HAP-1 (cell line): ENCODE results near the gene GAS7.
"Not testable (repeated sequence)": the region's sequence is repeated elsewhere in the genome, so short reads cannot be mapped to it uniquely, and the experiment has no call there.

Experiments used
- DNase-seq, 2 experiments: peaks; one replicate each; pipeline ENCODE4 v3.0.0-alpha.2; 2016 to 2020; ENCODE audit warnings: low spot score in 2 of 2
- H3K27me3 ChIP-seq: fragments of 250-450 bp; sonication (Bioruptor Pico); 2 replicates; pipeline ENCODE4 v1.5.1; 2020; ENCODE audit warnings: low read depth, mild to moderate bottlenecking, moderate library complexity
- H3K36me3 ChIP-seq: fragments of 250-450 bp; sonication (Bioruptor Pico); replicated peaks from 2 replicates; pipeline ENCODE4 v1.5.1; 2020; ENCODE audit warnings: mild to moderate bottlenecking
- H3K4me1 ChIP-seq: fragments of 250-450 bp; sonication (Bioruptor Pico); 2 replicates; pipeline ENCODE4 v1.5.1; 2020; ENCODE audit warnings: mild to moderate bottlenecking
- H3K4me3 ChIP-seq: fragments of 250-450 bp; sonication (Bioruptor Pico); 2 replicates; pipeline ENCODE4 v1.5.1; 2020; ENCODE audit warnings: mild to moderate bottlenecking, moderate library complexity
- H3K9me3 ChIP-seq: fragments of 250-450 bp; sonication (Bioruptor Pico); 2 replicates; pipeline ENCODE4 v1.5.1; 2020; ENCODE audit warnings: mild to moderate bottlenecking, moderate library complexity
- in situ Hi-C: fragments of 300-500 bp; cut with MboI; formaldehyde crosslinking; loops from 3 replicates; pipeline ENCODE4 v1.14.3; 2020; ENCODE audit warnings: low sequenced_read_pairs, inconsistent platforms, mixed read lengths

Gene GAS7

GRCh38 chr17:10018461-10018891 is 179.9 kb downstream of the GAS7 start:
- no peak overlapping the region for H3K4me3 ChIP-seq
- H3K36me3 ChIP-seq: no peaks in the 10 kb centered on the region
- H3K4me1 ChIP-seq: no peaks in the 10 kb centered on the region
- no peaks in the 10 kb centered on the region for H3K27me3 ChIP-seq
- peaks cover 3% of the 10 kb centered on the region; the same call in 1 of the 2 replicates for H3K9me3 ChIP-seq
- DNase-seq: no peak
- in situ Hi-C loops: loop anchor here (25.0 kb wide), 1 partner anchor 106 kb away; the partner anchor contains the start of gene RCVRN

DNA sequence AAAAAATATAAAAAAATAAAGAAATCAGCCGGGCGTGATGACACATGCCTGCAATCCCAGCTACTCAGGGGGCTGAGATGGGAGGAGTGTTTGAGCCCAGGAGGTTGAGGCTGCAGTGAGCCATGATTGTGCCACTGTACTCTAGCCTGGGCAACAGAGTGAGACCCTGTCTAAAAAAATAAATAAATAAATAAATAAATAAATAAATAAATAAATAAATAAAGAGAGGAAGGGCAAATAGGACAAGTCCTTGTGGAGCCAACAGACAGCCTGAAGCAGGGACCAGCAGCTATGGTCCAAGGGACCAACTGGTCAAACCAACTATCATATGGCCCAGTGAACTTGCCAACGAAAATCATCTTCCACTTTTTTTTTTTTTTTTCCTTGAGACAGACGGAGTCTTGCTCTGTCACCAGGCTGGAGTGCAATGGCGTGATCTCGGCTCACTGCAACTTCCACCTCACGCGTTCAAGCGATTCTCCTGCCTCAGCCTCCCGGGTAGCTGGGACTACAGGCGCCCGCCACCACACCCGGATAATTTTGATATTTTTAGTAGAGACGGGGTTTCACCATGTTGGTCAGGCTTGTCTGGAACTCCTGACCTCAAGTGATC is 181.3 kb downstream of the GAS7 start:
- in situ Hi-C loops: loop anchor here (25.0 kb wide), 1 partner anchor 105 kb away; the partner anchor contains the start of gene RCVRN
- H3K27me3 ChIP-seq: not testable (repeated sequence)

GRCh38 chr17:10013365-10014112 is 184.9 kb downstream of the GAS7 start:
- Histone ChIP-seq H3K9me3 (peaks cover 3% of the 10 kb centered on the region; the same call in 1 of the 2 replicates), H3K36me3 (no peaks in the 10 kb centered on the region), H3K4me3 (no peak overlapping the region), H3K4me1 (no peaks in the 10 kb centered on the region), H3K27me3 (no peaks in the 10 kb centered on the region)
- DNase-seq: no peak
- in situ Hi-C loops: loop anchor here (25.0 kb wide), 1 partner anchor 101 kb away; the partner anchor contains the start of gene RCVRN

More for the DNA sequence above, 181.3 kb downstream of the GAS7 start:
- not testable (repeated sequence) for H3K4me3 ChIP-seq, DNase-seq, H3K4me1 ChIP-seq, H3K36me3 ChIP-seq, H3K9me3 ChIP-seq

GRCh38 chr17:10010752-10011151 is 187.7 kb downstream of the GAS7 start:
- Histone ChIP-seq H3K36me3 (no peaks in the 10 kb centered on the region), H3K27me3 (no peaks in the 10 kb centered on the region)
- in situ Hi-C loops: loop anchor here (25.0 kb wide), 1 partner anchor 98 kb away; the partner anchor contains the start of gene RCVRN

GRCh38 chr17:10003705-10004104 is 194.7 kb downstream of the GAS7 start:
- H3K27me3 ChIP-seq: no peaks in the 10 kb centered on the region

More at GRCh38 chr17:10010752-10011151, 187.7 kb downstream of the GAS7 start:
- H3K4me1 ChIP-seq: no peaks in the 10 kb centered on the region
- DNase-seq: no peak
- H3K4me3 ChIP-seq: no peak overlapping the region
- H3K9me3 ChIP-seq: no peaks in the 10 kb centered on the region

DNA sequence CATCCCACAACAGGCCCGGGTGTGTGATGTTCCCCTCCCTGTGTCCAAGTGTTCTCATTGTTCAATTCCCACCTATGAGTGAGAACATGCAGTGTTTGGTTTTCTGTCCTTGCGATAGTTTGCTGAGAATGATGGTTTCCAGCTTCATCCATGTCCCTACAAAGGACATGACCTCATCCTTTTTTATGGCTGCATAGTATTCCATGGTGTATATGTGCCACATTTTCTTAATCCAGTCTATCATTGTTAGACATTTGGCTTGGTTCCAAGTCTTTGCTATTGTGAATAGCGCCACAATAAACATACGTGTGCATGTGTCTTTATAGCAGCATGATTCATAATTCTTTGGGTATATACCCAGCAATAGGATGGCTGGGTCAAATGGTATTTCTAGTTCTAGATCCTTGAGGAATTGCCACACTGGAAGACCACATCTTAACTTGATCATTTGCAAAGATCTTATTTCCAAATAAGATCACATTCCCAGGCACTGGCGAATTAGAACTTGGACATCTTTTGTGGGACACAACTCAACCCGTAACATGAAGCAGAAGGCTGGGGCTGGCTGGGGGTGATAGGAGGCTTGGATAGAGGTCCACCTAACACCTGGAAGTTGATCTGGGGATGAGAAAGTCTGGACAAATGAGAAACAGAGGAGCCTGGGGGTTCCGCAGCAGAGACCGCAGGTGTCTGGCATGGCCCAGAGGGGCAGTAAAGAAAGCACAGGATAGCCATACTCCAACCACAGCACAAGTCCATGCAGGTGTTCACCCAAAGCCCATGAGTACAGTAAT is 195.6 kb downstream of the GAS7 start:
- DNase-seq, H3K27me3 ChIP-seq: not testable (repeated sequence)

More at GRCh38 chr17:10003705-10004104, 194.7 kb downstream of the GAS7 start:
- Histone ChIP-seq H3K4me3 (no peak overlapping the region), H3K36me3 (no peaks in the 10 kb centered on the region), H3K4me1 (no peaks in the 10 kb centered on the region), H3K9me3 (no peaks in the 10 kb centered on the region)
- in situ Hi-C loops: loop anchor here (25.0 kb wide), 1 partner anchor 91 kb away; the partner anchor contains the start of gene RCVRN
- no peak for DNase-seq

GRCh38 chr17:10001306-10001873 is 197.0 kb downstream of the GAS7 start:
- H3K27me3 ChIP-seq: no peaks in the 10 kb centered on the region
- H3K4me3 ChIP-seq: no peak overlapping the region
- DNase-seq: no peak
- in situ Hi-C loops: loop anchor here (25.0 kb wide), 1 partner anchor 89 kb away; the partner anchor contains the start of gene RCVRN
- H3K36me3 ChIP-seq: no peaks in the 10 kb centered on the region
- H3K9me3 ChIP-seq: peaks cover 2% of the 10 kb centered on the region; the same call in 1 of the 2 replicates
- H3K4me1 ChIP-seq: no peaks in the 10 kb centered on the region

More for the DNA sequence above, 195.6 kb downstream of the GAS7 start:
- H3K4me3 ChIP-seq, H3K4me1 ChIP-seq, H3K36me3 ChIP-seq, H3K9me3 ChIP-seq: not testable (repeated sequence)
- in situ Hi-C loops: loop anchor here (25.0 kb wide), 1 partner anchor 90 kb away; the partner anchor contains the start of gene RCVRN

DNA sequence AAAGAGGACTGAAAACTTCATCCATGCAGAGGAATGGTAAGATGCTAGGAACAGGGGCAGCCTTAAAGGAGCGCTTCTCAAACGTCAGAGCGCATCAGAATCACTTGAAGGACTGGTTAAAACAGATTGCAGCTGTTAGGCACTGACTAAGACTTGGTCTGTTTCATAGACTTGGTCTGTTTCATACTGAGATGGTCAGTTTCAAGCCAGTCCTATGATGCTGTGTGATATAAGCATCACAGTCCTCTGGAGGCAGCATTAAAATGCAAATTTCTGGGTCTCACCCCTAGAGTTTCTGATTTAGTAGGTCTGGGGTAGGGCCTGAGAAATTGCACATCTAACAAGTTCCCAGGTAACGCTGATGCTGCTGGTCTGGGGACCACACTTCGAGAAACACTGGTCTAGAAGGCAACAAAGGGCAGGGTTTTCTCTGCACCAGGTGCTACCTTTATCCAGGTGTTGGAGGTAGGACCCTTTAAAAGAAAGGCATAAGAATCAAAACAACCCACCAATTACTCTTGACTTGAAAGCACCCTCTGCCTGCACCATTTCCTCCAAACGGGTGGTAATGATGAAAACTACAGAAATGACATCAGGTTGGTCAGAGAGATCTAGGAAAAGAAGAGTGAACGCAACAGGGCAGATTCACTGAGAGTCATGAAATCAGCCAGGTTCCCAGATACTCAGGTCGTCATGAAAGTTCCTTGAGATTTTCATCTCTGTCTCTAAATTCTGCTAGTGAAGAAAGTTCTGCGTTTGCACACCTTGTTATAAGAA is 198.3 kb downstream of the GAS7 start:
- Histone ChIP-seq H3K36me3 (no peaks in the 10 kb centered on the region), H3K9me3 (peaks cover 2% of the 10 kb centered on the region; the same call in 1 of the 2 replicates), H3K27me3 (no peaks in the 10 kb centered on the region), H3K4me1 (no peaks in the 10 kb centered on the region), H3K4me3 (no peak overlapping the region)
- in situ Hi-C loops: loop anchor here (25.0 kb wide), 1 partner anchor 88 kb away; the partner anchor contains the start of gene RCVRN
- no peak for DNase-seq

- DNase-seq: no peak
- Histone ChIP-seq H3K4me3 (no peak overlapping the region), H3K36me3 (no peaks in the 10 kb centered on the region), H3K27me3 (no peaks in the 10 kb centered on the region), H3K9me3 (peaks cover 2% of the 10 kb centered on the region; the same call in 1 of the 2 replicates), H3K4me1 (no peaks in the 10 kb centered on the region)
- in situ Hi-C loops: no loop called here
These were observed 200.3 kb downstream of the GAS7 start for GRCh38 chr17:9998060-9998459.

GRCh38 chr17:9994761-9995160 is 203.6 kb downstream of the GAS7 start:
- Histone ChIP-seq H3K36me3 (no peaks in the 10 kb centered on the region), H3K27me3 (no peaks in the 10 kb centered on the region), H3K4me3 (no peak overlapping the region), H3K9me3 (peaks cover 2% of the 10 kb centered on the region; the same call in 1 of the 2 replicates), H3K4me1 (no peaks in the 10 kb centered on the region)
- no peak for DNase-seq
- in situ Hi-C loops: no loop called here

DNA sequence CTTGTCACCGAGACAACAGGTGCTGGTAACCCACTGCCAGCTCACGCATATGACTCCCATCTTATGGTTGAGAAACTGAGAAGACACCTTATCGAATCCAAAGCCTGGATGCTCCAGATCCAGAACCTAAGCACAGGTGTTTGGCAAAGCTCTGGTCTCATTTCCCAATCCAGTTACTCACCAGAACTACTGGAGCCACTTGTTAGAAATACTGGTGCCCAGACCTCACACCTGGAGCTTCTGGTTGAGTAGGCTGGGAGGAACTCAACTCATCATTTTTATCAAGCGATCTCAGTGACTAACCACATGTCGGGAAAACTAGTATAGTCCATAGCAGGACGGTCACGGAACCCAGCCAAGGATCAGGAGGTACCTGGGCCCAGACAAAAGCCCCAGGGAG is 206.6 kb downstream of the GAS7 start:
- H3K27me3 ChIP-seq: no peaks in the 10 kb centered on the region
- H3K4me3 ChIP-seq: no peak overlapping the region
- H3K36me3 ChIP-seq: no peaks in the 10 kb centered on the region
- no peaks in the 10 kb centered on the region for H3K9me3 ChIP-seq
- in situ Hi-C loops: no loop called here
- H3K4me1 ChIP-seq: no peaks in the 10 kb centered on the region
- DNase-seq: no peak

- Histone ChIP-seq H3K27me3 (no peaks in the 10 kb centered on the region), H3K4me1 (no peaks in the 10 kb centered on the region), H3K4me3 (no peak overlapping the region), H3K36me3 (no peaks in the 10 kb centered on the region), H3K9me3 (no peaks in the 10 kb centered on the region)
- in situ Hi-C loops: no loop called here
- no peak for DNase-seq
These were observed 207.1 kb downstream of the GAS7 start for GRCh38 chr17:9991351-9991750.
